ENCODE results near the gene PAK4. TPM values are rescaled to one million over a fixed set of nuclear protein-coding genes. Genes with fewer than 3 reads are reported as not detected.

Gene PAK4
- total RNA-seq, 1 experiment from 2014 or later = 69.8 TPM

DNA sequence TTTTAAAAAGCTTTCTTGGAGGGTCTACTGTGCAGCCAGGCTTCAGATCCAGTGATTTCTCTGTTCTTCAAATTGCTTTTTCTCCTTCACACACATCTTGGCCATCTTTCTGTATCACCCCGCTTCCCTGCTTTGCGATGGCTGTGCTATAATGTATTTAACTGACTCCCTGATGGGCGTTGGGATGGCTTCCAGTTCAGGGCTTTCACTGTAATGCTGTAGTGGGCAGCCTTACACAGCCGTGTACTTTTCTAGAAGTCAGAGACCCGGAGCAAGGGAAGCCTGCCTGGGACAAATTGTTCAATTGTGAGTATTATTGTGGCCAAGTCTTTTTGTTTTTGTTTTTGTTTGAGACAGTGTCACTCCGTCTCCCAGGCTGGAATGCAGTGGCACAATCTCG, 19.4 kb upstream of the PAK4 start (continued):
- TF ChIP-seq, protein P1, sequence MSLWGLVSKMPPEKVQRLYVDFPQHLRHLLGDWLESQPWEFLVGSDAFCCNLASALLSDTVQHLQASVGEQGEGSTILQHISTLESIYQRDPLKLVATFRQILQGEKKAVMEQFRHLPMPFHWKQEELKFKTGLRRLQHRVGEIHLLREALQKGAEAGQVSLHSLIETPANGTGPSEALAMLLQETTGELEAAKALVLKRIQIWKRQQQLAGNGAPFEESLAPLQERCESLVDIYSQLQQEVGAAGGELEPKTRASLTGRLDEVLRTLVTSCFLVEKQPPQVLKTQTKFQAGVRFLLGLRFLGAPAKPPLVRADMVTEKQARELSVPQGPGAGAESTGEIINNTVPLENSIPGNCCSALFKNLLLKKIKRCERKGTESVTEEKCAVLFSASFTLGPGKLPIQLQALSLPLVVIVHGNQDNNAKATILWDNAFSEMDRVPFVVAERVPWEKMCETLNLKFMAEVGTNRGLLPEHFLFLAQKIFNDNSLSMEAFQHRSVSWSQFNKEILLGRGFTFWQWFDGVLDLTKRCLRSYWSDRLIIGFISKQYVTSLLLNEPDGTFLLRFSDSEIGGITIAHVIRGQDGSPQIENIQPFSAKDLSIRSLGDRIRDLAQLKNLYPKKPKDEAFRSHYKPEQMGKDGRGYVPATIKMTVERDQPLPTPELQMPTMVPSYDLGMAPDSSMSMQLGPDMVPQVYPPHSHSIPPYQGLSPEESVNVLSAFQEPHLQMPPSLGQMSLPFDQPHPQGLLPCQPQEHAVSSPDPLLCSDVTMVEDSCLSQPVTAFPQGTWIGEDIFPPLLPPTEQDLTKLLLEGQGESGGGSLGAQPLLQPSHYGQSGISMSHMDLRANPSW (CRISPR knock-in tag; conservative IDR thresholded peaks at IDR 0.05; ENCODE audit: low read depth) = no peak
- TF ChIP-seq, protein P2, sequence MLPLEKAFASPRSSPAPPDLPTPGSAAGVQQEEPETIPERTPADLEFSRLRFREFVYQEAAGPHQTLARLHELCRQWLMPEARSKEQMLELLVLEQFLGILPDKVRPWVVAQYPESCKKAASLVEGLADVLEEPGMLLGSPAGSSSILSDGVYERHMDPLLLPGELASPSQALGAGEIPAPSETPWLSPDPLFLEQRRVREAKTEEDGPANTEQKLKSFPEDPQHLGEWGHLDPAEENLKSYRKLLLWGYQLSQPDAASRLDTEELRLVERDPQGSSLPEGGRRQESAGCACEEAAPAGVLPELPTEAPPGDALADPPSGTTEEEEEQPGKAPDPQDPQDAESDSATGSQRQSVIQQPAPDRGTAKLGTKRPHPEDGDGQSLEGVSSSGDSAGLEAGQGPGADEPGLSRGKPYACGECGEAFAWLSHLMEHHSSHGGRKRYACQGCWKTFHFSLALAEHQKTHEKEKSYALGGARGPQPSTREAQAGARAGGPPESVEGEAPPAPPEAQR (CRISPR knock-in tag; IDR thresholded peaks at IDR 0.05) = no peak

DNA sequence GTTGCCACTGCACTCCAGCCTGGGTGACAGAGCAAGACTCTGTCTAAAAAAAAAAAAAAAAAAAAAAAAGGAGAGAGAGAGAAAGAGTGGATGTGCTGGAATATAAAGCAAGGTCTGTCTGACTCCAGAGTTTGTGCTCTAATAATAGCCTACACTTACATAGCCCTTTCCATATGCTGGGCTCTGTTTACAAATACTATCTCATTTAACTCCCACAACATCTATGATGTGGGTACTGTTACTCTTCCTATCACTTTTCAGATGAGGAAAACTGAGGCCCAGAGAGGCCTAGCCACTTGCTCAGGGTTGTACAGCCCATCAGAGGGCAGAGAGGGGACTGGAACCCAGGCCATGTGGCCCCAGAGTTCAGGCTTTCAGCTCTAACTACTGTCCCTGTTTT, 15.9 kb upstream of the PAK4 start:
- H3K27me3 Mint-ChIP-seq (ENCODE audit: low read depth) = peaks cover 9% of the 10 kb centered on the region; the same call in 1 of the 2 replicates
- H3K9me3 Mint-ChIP-seq = no peaks in the 10 kb centered on the region
- DNase-seq (ENCODE audit: low spot score) = no peak
- ChIA-PET CTCF (interaction anchor here (0.7 to 1.1 kb wide), 6 partner anchors 9 to 187 kb away, joined by 3 to 5 read pairs (median 4); partner anchors contain the start of gene FBXO17), POLR2A (interaction anchor here (0.5 to 0.7 kb wide), 2 partner anchors 44 to 46 kb away, joined by 3 read pairs; no protein-coding TSS in a partner anchor)
- no peaks in the 10 kb centered on the region for H3K36me3 Mint-ChIP-seq
- no peak overlapping the region for H3K27ac Mint-ChIP-seq
- H3K4me3 Mint-ChIP-seq = no peak overlapping the region
- peaks cover 10% of the 10 kb centered on the region for H3K4me1 Mint-ChIP-seq
- ATAC-seq = no peak
- TF ChIP-seq JUN (CRISPR knock-in tag; IDR thresholded peaks at IDR 0.05) = no peak
- TF ChIP-seq, protein P3, sequence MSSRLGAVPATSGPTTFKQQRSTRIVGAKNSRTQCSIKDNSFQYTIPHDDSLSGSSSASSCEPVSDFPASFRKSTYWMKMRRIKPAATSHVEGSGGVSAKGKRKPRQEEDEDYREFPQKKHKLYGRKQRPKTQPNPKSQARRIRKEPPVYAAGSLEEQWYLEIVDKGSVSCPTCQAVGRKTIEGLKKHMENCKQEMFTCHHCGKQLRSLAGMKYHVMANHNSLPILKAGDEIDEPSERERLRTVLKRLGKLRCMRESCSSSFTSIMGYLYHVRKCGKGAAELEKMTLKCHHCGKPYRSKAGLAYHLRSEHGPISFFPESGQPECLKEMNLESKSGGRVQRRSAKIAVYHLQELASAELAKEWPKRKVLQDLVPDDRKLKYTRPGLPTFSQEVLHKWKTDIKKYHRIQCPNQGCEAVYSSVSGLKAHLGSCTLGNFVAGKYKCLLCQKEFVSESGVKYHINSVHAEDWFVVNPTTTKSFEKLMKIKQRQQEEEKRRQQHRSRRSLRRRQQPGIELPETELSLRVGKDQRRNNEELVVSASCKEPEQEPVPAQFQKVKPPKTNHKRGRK (CRISPR knock-in tag; IDR thresholded peaks at IDR 0.05; ENCODE audit: borderline replicate concordance) = no peak
- no peak for TF ChIP-seq HMGA2 (CRISPR knock-in tag; IDR thresholded peaks at IDR 0.05)
- TF ChIP-seq, protein P4, sequence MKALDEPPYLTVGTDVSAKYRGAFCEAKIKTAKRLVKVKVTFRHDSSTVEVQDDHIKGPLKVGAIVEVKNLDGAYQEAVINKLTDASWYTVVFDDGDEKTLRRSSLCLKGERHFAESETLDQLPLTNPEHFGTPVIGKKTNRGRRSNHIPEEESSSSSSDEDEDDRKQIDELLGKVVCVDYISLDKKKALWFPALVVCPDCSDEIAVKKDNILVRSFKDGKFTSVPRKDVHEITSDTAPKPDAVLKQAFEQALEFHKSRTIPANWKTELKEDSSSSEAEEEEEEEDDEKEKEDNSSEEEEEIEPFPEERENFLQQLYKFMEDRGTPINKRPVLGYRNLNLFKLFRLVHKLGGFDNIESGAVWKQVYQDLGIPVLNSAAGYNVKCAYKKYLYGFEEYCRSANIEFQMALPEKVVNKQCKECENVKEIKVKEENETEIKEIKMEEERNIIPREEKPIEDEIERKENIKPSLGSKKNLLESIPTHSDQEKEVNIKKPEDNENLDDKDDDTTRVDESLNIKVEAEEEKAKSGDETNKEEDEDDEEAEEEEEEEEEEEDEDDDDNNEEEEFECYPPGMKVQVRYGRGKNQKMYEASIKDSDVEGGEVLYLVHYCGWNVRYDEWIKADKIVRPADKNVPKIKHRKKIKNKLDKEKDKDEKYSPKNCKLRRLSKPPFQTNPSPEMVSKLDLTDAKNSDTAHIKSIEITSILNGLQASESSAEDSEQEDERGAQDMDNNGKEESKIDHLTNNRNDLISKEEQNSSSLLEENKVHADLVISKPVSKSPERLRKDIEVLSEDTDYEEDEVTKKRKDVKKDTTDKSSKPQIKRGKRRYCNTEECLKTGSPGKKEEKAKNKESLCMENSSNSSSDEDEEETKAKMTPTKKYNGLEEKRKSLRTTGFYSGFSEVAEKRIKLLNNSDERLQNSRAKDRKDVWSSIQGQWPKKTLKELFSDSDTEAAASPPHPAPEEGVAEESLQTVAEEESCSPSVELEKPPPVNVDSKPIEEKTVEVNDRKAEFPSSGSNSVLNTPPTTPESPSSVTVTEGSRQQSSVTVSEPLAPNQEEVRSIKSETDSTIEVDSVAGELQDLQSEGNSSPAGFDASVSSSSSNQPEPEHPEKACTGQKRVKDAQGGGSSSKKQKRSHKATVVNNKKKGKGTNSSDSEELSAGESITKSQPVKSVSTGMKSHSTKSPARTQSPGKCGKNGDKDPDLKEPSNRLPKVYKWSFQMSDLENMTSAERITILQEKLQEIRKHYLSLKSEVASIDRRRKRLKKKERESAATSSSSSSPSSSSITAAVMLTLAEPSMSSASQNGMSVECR (CRISPR knock-in tag; IDR thresholded peaks at IDR 0.05; ENCODE audit: borderline replicate concordance) = no peak
- TF ChIP-seq ATF1 (CRISPR knock-in tag; IDR thresholded peaks at IDR 0.05) = no peak
- TF ChIP-seq, protein P1 (CRISPR knock-in tag; conservative IDR thresholded peaks at IDR 0.05; ENCODE audit: low read depth) = no peak
- TF ChIP-seq CREM (CRISPR knock-in tag; IDR thresholded peaks at IDR 0.05) = no peak
- TF ChIP-seq ZNF671 (CRISPR knock-in tag; IDR thresholded peaks at IDR 0.05) = no peak
- TF ChIP-seq, protein P2 (CRISPR knock-in tag; IDR thresholded peaks at IDR 0.05) = no peak
- no peak for TF ChIP-seq ZNF416 (CRISPR knock-in tag; IDR thresholded peaks at IDR 0.05)
- no peak for TF ChIP-seq PRRX2 (CRISPR knock-in tag; IDR thresholded peaks at IDR 0.05)
- TF ChIP-seq, protein P5, sequence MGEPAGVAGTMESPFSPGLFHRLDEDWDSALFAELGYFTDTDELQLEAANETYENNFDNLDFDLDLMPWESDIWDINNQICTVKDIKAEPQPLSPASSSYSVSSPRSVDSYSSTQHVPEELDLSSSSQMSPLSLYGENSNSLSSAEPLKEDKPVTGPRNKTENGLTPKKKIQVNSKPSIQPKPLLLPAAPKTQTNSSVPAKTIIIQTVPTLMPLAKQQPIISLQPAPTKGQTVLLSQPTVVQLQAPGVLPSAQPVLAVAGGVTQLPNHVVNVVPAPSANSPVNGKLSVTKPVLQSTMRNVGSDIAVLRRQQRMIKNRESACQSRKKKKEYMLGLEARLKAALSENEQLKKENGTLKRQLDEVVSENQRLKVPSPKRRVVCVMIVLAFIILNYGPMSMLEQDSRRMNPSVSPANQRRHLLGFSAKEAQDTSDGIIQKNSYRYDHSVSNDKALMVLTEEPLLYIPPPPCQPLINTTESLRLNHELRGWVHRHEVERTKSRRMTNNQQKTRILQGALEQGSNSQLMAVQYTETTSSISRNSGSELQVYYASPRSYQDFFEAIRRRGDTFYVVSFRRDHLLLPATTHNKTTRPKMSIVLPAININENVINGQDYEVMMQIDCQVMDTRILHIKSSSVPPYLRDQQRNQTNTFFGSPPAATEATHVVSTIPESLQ (CRISPR knock-in tag; IDR thresholded peaks at IDR 0.05) = no peak
- no peak for TF ChIP-seq NR3C1 (CRISPR knock-in tag; conservative IDR thresholded peaks at IDR 0.05; ENCODE audit: low read depth)
- no peak for TF ChIP-seq GABPB1 (CRISPR knock-in tag; IDR thresholded peaks at IDR 0.05)
- no peak for TF ChIP-seq ZNF219 (CRISPR knock-in tag; IDR thresholded peaks at IDR 0.05; ENCODE audit: borderline replicate concordance)
- TF ChIP-seq, protein P6, sequence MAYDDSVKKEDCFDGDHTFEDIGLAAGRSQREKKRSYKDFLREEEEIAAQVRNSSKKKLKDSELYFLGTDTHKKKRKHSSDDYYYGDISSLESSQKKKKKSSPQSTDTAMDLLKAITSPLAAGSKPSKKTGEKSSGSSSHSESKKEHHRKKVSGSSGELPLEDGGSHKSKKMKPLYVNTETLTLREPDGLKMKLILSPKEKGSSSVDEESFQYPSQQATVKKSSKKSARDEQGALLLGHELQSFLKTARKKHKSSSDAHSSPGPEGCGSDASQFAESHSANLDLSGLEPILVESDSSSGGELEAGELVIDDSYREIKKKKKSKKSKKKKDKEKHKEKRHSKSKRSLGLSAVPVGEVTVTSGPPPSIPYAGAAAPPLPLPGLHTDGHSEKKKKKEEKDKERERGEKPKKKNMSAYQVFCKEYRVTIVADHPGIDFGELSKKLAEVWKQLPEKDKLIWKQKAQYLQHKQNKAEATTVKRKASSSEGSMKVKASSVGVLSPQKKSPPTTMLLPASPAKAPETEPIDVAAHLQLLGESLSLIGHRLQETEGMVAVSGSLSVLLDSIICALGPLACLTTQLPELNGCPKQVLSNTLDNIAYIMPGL (CRISPR knock-in tag; IDR thresholded peaks at IDR 0.05) = no peak
